Glomerular visceral epithelial cell (primary cell): ENCODE data around the gene RNF166.

Source experiments
- DNase-seq: peaks from one replicate; pipeline ENCODE4 v3.0.0-alpha.2; 2016; ENCODE audit errors: extremely low spot score

Gene RNF166

GRCh38 chr16:88739139-88739976 is 33.1 kb upstream of the RNF166 start:
- DNase-seq = no peak

- no peak for DNase-seq
These were observed 32.2 kb upstream of the RNF166 start for GRCh38 chr16:88738151-88739084.

DNA sequence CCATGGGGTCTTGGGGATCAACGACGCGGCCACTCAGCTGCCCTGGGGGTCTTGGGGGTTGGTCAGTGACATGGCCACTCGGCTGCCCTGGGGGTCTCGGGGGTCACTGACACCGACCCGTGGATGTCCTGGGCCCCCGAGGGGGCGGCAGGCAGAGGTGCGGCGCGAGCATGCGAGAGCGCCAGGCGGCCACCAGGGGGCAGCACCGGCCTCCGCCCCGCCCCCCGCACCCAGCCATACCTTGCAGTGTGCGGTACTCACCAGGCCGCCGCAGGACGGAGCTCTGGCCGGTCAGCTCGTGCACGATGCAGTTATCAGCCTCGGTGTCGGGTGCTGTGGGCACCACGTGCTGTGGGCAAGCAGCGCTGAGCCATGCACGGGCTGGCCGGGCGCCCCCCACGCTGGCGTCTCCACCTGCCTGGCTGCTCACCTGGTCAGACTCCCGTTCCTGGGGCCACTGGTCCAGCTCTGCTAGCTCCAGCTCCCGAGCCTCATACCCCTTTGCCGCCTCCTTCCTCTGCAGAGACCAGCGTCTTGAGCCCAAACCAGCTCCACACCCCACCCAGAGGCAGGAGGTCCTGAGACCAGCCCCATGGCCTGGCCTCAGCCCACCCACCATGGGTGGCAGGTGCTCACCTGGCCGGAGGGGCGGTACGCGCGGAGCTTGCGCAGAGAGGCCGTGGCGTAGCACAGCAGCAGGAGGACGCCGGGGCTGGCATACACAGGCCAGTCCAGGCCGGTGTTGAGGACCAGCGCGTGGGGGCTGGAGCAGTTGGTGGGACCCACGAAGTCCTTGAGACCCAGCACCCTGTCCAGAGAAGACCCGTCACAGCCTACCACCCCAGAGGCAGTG is 31.3 kb upstream of the RNF166 start:
- DNase-seq = peak; percentile 80

DNA sequence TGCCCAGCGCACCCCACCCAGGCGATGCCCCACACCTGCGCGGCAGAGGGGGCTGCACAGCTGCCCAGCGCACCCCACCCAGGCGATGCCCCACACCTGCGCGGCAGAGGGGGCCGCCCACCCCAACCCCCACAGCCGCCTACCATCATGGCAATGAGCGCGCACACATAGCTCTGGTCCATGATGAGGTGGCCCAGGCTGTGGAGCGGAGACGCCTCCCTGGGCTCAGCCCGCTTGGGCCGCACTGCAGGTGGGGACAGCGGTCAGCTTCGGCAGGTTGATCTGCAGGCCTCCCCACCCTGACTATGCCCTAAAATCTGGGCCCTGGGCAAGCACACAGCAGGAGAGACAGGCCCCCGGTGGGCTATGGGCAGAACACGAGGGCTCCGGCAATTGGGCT is 30.3 kb upstream of the RNF166 start:
- no peak for DNase-seq

DNA sequence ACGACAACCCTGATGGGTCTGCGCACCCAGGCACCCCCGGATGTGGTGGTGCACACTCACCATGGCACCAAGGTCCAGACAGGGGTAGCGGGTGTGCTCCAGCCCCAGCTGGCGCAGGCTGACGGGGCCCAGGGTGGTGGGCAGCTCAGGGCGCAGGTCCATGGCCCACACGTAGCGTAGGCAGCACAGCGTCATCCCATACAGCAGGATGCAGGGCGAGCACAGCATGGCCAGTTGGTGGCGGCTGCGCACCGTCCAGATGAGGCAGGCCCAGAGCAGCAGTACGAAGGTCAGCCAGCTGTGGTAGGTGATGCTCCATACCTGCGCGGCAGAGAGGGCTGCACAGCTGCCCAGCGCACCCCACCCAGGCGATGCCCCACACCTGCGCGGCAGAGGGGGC is 29.9 kb upstream of the RNF166 start:
- no peak for DNase-seq

GRCh38 chr16:88735616-88736015 is 29.4 kb upstream of the RNF166 start:
- no peak for DNase-seq

DNA sequence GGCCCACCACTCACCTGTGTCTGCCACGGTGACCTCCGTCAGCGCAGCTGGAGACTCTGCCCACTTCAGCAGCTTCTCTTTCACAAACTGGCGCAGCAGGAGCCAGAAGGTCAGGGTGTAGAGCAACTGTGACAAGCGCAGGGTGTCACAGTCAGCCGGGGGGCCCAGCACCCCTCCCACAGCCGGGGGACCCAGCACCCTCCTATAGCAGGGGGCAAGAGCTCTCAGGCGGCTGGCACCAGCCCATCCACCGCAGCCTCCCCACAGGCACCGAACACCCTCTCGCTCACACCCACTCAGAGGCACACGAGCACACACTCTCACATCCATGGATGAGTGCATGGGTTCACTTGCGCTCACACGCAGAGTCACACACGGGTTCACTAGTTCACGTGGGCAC is 28.9 kb upstream of the RNF166 start:
- DNase-seq = no peak

DNA sequence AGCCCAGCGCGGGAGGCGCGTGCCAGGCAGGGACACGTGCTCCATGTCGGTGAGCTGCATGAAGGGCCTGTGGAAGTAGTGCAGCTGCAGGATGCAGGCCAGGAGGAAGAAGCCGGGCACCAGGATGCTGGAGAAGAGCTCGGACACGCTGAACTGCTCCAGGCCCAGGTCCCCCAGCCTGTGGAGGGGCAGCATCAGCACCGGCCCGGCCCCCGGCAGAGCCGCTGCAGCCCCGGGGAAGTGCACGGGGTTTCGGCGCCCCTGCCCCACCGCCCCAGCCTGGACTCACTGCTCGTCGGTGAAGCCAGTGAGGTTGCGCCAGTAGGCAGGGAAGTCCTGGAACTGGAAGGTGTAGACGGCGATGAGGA is 28.1 kb upstream of the RNF166 start:
- no peak for DNase-seq

DNA sequence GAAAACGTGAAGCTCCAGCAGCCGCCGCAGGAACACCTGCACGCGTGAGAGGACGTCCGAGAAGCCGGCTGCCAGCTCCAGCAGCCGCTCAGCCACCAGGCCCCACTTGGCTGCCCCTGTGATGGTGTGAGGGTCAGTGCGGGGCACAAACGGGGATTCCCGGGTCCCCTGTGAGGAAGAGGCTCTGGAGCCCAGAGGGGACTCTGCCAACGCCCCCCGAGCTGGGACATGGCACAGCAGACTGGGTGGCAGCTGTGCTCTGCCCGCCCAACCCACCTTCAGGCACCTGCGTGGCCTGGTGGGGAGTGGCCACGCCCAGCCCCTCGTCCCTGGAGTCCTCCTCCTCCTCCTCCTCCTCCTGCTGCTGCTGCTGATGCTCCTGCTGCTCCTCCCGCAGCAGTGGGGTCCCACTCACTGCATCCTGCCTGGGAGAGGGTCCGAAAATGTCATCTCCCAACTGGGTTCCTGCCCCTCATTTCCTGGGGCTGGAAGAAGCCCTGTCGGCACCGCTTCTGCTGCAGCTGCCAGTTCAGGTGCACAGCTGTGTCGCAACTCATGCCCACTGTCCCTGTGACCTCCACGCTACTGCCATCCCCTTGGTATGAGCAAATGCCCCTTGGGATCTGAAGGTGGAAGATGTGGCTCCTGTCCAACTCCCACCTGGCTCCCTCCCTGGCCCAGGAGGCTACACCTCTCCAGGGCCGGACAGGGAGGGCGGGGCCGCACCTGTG is 27.6 kb upstream of the RNF166 start:
- no peak for DNase-seq

DNA sequence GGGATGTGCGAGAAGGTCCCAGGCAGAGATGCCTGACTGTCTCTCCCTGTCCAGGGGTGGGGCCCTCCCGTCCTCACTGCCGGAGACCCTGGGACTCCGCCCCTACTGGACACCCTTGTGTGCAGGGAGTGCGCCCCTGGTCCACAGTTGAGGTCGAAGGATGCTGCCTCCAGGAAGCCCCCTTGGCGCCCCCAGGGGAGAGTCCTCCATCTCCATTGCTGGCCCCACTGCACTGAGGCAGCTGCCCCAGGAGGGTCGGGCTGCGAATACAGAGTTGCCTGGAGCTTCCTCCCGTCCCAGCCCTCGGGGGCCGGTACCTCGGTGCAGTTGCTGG is 26.7 kb upstream of the RNF166 start:
- DNase-seq = no peak

GRCh38 chr16:88732172-88732960 is 26.2 kb upstream of the RNF166 start:
- DNase-seq = no peak

GRCh38 chr16:88731699-88732098 is 25.5 kb upstream of the RNF166 start:
- DNase-seq = no peak

DNA sequence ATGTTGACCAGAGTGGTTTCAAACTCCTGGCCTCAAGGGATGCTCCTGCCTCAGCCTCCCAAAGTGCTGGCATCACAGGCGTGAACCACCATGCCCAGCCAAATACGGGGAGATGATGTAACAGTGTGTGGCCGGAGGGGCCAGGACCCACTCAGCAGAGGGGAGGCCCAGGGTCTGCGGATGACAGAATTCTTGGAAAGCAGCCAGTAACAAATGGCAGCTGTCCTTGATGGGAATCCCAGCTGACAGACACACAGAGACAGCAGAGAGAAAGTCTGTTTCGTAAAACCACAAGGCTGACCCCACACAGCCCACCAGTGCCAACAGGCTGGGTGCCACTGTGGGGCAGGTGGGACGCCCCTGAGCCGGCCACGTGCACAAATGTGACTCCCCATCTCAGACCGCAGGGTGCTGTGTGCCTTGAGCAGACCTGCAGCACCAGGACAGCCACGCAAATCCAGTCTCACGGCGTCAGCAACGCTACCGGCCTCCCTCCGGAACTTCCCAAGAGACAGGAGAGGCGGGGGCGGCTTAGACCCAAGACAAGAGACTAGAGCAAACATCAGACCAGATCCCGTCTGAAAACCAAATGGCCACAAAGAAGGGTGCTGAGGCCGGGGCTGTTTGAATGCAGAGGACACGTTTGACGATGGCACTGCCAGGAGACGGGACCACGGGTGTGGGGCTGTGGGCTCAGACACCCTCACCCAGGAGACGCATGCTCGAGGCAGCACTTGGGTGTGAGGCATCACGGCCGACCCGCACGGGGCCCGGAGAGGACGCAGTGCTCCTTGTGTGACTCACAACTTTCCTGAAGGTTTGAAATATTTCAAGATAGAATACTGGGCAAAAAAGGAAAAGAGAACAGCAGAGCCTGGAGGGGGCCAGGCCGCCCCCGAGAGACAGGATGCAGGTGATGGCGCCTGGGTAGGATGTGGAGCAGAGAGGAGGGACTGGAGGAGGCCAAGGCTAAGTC is 24.7 kb upstream of the RNF166 start:
- DNase-seq = no peak

DNA sequence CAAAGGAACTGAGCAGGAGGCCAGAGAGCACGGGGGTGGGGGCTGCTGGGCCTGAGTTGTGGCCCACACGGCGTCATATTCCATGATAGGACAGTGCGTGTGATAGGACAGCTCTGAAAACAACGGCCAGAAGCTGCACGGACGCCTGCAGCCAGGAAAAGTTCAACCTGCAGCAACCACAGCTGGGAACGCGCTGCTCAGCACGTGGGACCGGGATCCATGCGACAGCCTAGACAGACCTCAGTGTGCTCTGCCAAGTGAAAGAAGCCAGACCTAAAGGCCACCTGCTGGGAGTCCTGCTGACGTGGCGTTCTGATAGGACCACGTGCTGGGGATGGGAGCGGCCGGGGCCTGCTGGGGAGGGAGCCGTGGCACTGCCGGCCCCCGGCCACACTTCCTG is 21.7 kb upstream of the RNF166 start:
- no peak for DNase-seq

- DNase-seq = no peak
These were observed 20.8 kb upstream of the RNF166 start for GRCh38 chr16:88726981-88727380.

DNA sequence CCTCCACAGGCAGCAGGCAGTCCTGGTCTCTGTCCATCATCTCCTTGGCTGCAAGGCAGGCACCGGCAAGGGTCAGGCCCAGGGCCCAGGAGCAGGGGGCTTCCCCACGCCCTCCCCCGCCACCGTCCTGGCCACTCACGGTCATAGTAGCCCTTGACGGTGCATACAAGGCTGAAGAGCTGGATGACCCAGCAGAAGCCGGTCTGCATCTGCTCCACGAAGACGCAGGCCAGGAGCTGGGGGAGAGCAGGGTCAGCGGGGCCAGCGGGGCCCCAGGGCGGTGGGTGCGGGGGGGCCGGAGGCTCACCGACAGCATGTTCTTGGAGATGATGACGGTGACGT is 20.2 kb upstream of the RNF166 start:
- no peak for DNase-seq

DNA sequence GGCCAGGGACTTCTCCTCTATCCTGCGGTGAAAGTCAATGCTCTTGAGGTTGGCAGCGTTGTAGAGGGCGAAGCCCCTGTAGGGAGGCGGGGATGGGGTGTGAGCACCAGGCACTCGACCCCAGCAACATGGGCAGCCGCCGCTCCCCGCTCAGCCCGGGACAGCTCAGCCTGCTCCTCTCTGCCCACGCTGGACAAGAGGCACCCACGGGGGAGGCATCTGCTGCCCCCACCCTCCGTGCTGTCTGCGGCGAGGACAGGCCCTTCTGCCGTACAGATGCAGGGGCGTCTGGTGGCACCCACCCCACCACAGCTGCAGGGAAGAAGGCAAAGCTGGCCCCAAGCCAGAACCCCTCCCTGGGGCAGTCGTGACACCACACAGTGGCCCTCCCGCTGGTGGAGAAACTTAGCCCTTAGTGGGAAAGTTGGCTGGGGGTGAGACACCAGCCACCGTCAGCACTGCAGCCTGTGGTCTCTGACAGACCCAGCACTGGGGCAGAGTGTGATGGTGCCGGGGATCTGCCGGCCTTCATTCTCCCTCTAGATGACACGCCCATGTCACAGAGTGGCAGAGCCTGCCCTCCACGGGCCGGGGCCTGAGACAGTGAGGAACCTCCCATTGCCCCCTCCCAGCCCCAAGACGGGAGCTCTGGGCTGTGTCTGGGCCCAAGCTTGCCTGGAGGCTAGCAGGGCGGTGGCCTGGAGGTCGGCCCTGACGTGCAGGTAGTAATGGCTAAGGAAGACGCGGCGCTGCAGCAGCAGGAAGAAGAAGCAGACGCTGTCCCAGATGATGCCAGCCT is 19.6 kb upstream of the RNF166 start:
- no peak for DNase-seq

DNA sequence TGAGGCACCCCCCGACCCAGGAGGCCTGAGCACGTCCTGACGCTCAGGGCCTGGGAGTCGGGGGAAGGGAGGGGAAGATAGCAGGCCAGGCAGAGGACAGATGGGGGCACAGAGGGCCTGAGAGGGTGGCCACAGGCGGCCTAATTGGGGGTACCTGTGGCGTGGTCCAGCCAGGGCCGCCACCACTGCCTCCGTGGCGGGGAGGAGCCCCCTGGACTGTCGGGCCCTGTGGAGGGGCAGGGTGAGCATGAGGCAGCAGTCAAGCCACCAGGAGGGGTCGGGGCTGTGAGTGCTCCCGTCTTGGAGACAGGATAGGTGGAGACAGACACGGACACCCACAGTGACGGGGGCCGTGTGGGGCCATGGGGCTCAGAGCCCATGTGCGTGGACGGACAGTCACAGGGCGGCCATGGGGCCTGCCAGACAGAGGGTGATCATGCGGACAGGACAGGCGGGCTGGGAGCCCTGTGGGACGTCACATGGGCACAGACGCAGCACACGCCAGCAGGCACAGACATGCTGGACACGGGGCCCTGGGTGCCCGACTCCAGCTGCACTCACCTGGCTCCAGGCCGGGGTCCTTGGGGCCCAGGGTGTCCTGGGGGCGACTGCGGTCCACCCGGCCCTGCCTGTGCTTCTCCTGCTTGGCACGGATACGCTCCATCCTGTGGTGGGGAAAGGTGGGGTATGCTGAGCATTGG is 18.8 kb upstream of the RNF166 start:
- no peak for DNase-seq
